HepG2 (cell line): Measurements from ENCODE around the gene RABGEF1. TPM values are rescaled to one million over a fixed set of nuclear protein-coding genes. Genes with fewer than 3 reads are reported as not detected.

Source experiments
- ATAC-seq: fragments of 200-7000 bp; cut with Tn5 transposase; 3 replicates; pipeline ENCODE4 v1.9.1; 2020; ENCODE audit warnings: mild to moderate bottlenecking, moderate library complexity
- BruUV-seq: library from RNA; stranded (reverse); fragments of 400-500 nt; replicated peaks from 2 replicates; lab custom pipeline; 2021; lab: Mats Ljungman, UMichigan
- CTCF ChIA-PET: fragments of 300-600 bp; formaldehyde crosslinking; extraction: SDS; loops from one replicate; lab custom pipeline; 2021; ENCODE audit warnings: low total read pairs, inconsistent platforms, low intra/inter-chr PET ratio; lab: Yijun Ruan, JAX
- POLR2A ChIA-PET: fragments of 350-600 bp; sonication (Branson Sonifier 250); formaldehyde crosslinking; loops from one replicate; lab custom pipeline; 2020; ENCODE audit warnings: antibody characterized with exemption, inconsistent platforms; lab: Yijun Ruan, JAX
- DNase-seq: peaks from one replicate; pipeline ENCODE4 v3.0.0-alpha.2; 2015; ENCODE audit warnings: low spot score
- FAIRE-seq: peaks from 3 replicates; lab custom pipeline; 2011; peaks lifted over from hg19 to GRCh38; lab: Jason Lieb, UNC
- H2AFZ ChIP-seq: one replicate; pipeline ENCODE4 v1.6.1; 2011; ENCODE audit warnings: low read length, inconsistent platforms
- H3K27ac ChIP-seq: fragments of 300-600 bp; 3 replicates; pipeline ENCODE4 v1.8.0; 2011; ENCODE audit warnings: mixed run types, mild to moderate bottlenecking, mixed read lengths, low read length, inconsistent platforms; ENCODE audit not compliant: insufficient read depth; ENCODE audit errors: extremely low read length
- H3K27me3 ChIP-seq, 2 experiments: fragments of 200-600 bp in 1 of 2; 2 replicates in 1 of 2; 3 replicates in 1 of 2; pipeline versions ENCODE4 v1.6.0 to v1.8.0; 2011; ENCODE audit warnings: low read length in 2 of 2, mild to moderate bottlenecking in 2 of 2, moderate library complexity in 2 of 2, inconsistent platforms in 1 of 2; ENCODE audit not compliant: insufficient read depth in 2 of 2, control insufficient read depth in 1 of 2
- H3K36me3 ChIP-seq, 2 experiments: fragments of 200-600 bp in 1 of 2; replicated peaks in 1 of 2; 2 replicates in 1 of 2; 3 replicates in 1 of 2; pipeline versions ENCODE4 v1.5.1 to v1.8.0; 2011; ENCODE audit warnings: low read length in 2 of 2, inconsistent platforms in 1 of 2; ENCODE audit not compliant: insufficient read depth in 2 of 2, control insufficient read depth in 1 of 2
- H3K4me1 ChIP-seq: 2 replicates; pipeline ENCODE4 v1.5.1; 2012; ENCODE audit warnings: low read length, inconsistent platforms; ENCODE audit not compliant: insufficient read depth
- H3K4me2 ChIP-seq: 2 replicates; pipeline ENCODE4 v1.6.0; 2011; ENCODE audit warnings: low read depth, low read length, inconsistent platforms
- H3K4me3 ChIP-seq, 3 experiments: fragments of 200-600 bp in 1 of 3; sonication (generic), shearing (Covaris generic) in 1 of 3; replicated peaks in 1 of 3; 2 replicates each; pipeline ENCODE4 v1.5.1; 2011 to 2016; ENCODE audit warnings: low read length in 3 of 3, inconsistent platforms in 2 of 3, low read depth in 2 of 3, mild to moderate bottlenecking in 2 of 3, control low read depth in 1 of 3, mixed read lengths in 1 of 3; ENCODE audit not compliant: insufficient read depth in 1 of 3
- H3K79me2 ChIP-seq: one replicate; pipeline ENCODE4 v1.6.1; 2011; ENCODE audit warnings: low read length, inconsistent platforms; ENCODE audit not compliant: insufficient read depth
- H3K9ac ChIP-seq: 2 replicates; pipeline ENCODE4 v1.6.0; 2011; ENCODE audit warnings: mild to moderate bottlenecking, low read depth, low read length, inconsistent platforms; ENCODE audit not compliant: insufficient read depth
- H3K9me3 ChIP-seq: 2 replicates; pipeline ENCODE4 v1.5.1; 2012; ENCODE audit warnings: mild to moderate bottlenecking, low read length
- H4K20me1 ChIP-seq: 2 replicates; pipeline ENCODE4 v1.6.0; 2011; ENCODE audit warnings: inconsistent platforms, mild to moderate bottlenecking, low read length, moderate library complexity; ENCODE audit not compliant: insufficient read depth
- CREB1 ChIP-seq, 2 experiments: fragments of 450-650 bp in 1 of 2; IDR thresholded peaks; 2 replicates each; pipeline ENCODE4 v1.6.1; 2016 to 2017; ENCODE audit warnings: control low read depth in 1 of 2, mild to moderate bottlenecking in 1 of 2, missing compliant biosample characterization in 1 of 2, missing genetic modification characterization in 1 of 2
- TBL1XR1 ChIP-seq: fragments of 150-350 bp; IDR thresholded peaks from 2 replicates; pipeline ENCODE4 v1.6.1; 2014; ENCODE audit warnings: borderline replicate concordance, low read length; ENCODE audit not compliant: partially characterized antibody
- ZNF549 ChIP-seq: sonication (generic); formaldehyde crosslinking; IDR thresholded peaks from 2 replicates; pipeline ENCODE4 v1.5.0; 2020; ENCODE audit warnings: missing genetic modification reagents
- ZSCAN9 ChIP-seq: IDR thresholded peaks from 2 replicates; pipeline ENCODE4 v1.6.1; 2016; ENCODE audit warnings: borderline replicate concordance
- WGBS: methylation state at CpG from one replicate; pipeline ENCODE4 v1.1.6; 2017; ENCODE audit warnings: low lambda C conversion rate; 5-methylcytosine and 5-hydroxymethylcytosine counted together
- in situ Hi-C: cut with HindIII; loops from 2 replicates; pipeline ENCODE4 v1.10.0; 2017; ENCODE audit warnings: low pct_unique_long_range_greater_than_20kb; ENCODE audit not compliant: extremely low pct_ligation_motif_present
- intact Hi-C: fragments of 100-400 bp; cut with micrococcal nuclease; formaldehyde crosslinking; loops from one replicate; pipeline ENCODE4 v1.10.0; 2022; ENCODE audit not compliant: unreplicated experiment
- polyA plus RNA-seq, 8 experiments: library from polyadenylated mRNA; depleted of rRNA in 3 of 8; stranded (reverse) in 7 of 8; unstranded in 1 of 8; fragments of >200 nt; fragmentation: Illumina TruSeq in 4 of 8; extraction: Trizol in 4 of 8; gene quantifications; 2 replicates each; pipeline versions ENCODE4 v1.2.1 to v1.2.3, GENCODE V29; 2011 to 2016; ENCODE audit warnings: low read depth in 4 of 8, missing spikeins in 1 of 8, mixed read lengths in 1 of 8; ENCODE audit not compliant: insufficient read depth in 1 of 8
- total RNA-seq, 5 experiments: library from RNA; depleted of rRNA; stranded (reverse); fragments of >200 nt; fragmentation: Illumina TruSeq; extraction: Trizol; gene quantifications; 2 replicates each; pipeline ENCODE4 v1.2.3, GENCODE V29; 2016; ENCODE audit warnings: low read depth in 1 of 5
- TF ChIP-seq, protein P1 (sequence below): sonication (generic); formaldehyde crosslinking; IDR thresholded peaks from 2 replicates; pipeline ENCODE4 v1.4.0; 2020; ENCODE audit warnings: mild to moderate bottlenecking, missing genetic modification reagents, borderline replicate concordance
- TF ChIP-seq, protein P2 (sequence below): sonication (generic); formaldehyde crosslinking; IDR thresholded peaks from 2 replicates; pipeline ENCODE4 v1.4.0; 2020; ENCODE audit warnings: missing genetic modification reagents, mild to moderate bottlenecking, borderline replicate concordance
- TF ChIP-seq, protein P3 (sequence below), 2 experiments: sonication (generic) in 1 of 2; formaldehyde crosslinking in 1 of 2; IDR thresholded peaks; 2 replicates each; pipeline versions ENCODE4 v1.6.1 to v1.9.0; 2014 to 2022; ENCODE audit warnings: antibody characterized with exemption in 1 of 2, borderline replicate concordance in 1 of 2, inconsistent platforms in 1 of 2, low read depth in 1 of 2, missing genetic modification reagents in 1 of 2

The RABGEF1 gene
- total and polyA plus RNA-seq, 2 of the 13 experiments (the other 11 are each of a cell fraction or from before 2014, with no cell fraction given) = 22.7 to 35.3 TPM

GRCh38 chr7:66741710-66742049 lies 1.1 kb downstream of the RABGEF1 start:
- intact Hi-C loops (loop anchor here (2.0 kb wide), 1 partner anchor 31 kb away; no protein-coding TSS in a partner anchor), in situ Hi-C loops (loop anchor here (5.0 kb wide), 1 partner anchor 36 kb away; no protein-coding TSS in a partner anchor)
- Histone ChIP-seq H3K36me3 (no peaks in the 10 kb centered on the region; a peak in 1 of 5 replicates), H3K4me3 (peak overlapping the region; percentile 87 to 96 (median 94); a peak in 5 of 6 replicates), H3K9ac (peak overlapping the region; percentile 88), H3K9me3 (no peaks in the 10 kb centered on the region), H3K79me2 (peaks cover 60% of the 10 kb centered on the region), H4K20me1 (0 out of 2 replicates have a peak, but pooled peaks cover 3% of the 10 kb centered on the region), H3K4me1 (peaks cover 32% of the 10 kb centered on the region), H3K27ac (peak overlapping the region; percentile 57), H3K4me2 (peak overlapping the region; percentile 83), H2AFZ (no peak overlapping the region), H3K27me3 (no peaks in the 10 kb centered on the region; a peak in 1 of 5 replicates)
- ChIA-PET CTCF (no interaction called here), POLR2A (interaction anchor here (1.0 kb wide), 1 partner anchor 41 kb away, joined by 4 read pairs; no protein-coding TSS in a partner anchor)
- WGBS = 5% methylated on average over 17 of the region's 17 CpGs
- BruUV-seq = no TSS peak
- DNase-seq (no peak), FAIRE-seq (no peak), ATAC-seq (no peak)
- TF ChIP-seq ZSCAN9 (CRISPR knock-in tag) (no peak), ZNF549 (CRISPR knock-in tag) (no peak), TBL1XR1 (no peak), CREB1 (IDR thresholded peaks at IDR 0.05) (peak; percentile 87), CREB1 (CRISPR knock-in tag; IDR thresholded peaks at IDR 0.05) (no peak)
- TF ChIP-seq, protein P1, sequence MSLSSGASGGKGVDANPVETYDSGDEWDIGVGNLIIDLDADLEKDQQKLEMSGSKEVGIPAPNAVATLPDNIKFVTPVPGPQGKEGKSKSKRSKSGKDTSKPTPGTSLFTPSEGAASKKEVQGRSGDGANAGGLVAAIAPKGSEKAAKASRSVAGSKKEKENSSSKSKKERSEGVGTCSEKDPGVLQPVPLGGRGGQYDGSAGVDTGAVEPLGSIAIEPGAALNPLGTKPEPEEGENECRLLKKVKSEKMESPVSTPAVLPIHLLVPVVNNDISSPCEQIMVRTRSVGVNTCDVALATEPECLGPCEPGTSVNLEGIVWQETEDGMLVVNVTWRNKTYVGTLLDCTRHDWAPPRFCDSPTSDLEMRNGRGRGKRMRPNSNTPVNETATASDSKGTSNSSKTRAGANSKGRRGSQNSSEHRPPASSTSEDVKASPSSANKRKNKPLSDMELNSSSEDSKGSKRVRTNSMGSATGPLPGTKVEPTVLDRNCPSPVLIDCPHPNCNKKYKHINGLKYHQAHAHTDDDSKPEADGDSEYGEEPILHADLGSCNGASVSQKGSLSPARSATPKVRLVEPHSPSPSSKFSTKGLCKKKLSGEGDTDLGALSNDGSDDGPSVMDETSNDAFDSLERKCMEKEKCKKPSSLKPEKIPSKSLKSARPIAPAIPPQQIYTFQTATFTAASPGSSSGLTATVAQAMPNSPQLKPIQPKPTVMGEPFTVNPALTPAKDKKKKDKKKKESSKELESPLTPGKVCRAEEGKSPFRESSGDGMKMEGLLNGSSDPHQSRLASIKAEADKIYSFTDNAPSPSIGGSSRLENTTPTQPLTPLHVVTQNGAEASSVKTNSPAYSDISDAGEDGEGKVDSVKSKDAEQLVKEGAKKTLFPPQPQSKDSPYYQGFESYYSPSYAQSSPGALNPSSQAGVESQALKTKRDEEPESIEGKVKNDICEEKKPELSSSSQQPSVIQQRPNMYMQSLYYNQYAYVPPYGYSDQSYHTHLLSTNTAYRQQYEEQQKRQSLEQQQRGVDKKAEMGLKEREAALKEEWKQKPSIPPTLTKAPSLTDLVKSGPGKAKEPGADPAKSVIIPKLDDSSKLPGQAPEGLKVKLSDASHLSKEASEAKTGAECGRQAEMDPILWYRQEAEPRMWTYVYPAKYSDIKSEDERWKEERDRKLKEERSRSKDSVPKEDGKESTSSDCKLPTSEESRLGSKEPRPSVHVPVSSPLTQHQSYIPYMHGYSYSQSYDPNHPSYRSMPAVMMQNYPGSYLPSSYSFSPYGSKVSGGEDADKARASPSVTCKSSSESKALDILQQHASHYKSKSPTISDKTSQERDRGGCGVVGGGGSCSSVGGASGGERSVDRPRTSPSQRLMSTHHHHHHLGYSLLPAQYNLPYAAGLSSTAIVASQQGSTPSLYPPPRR = no peak
- TF ChIP-seq, protein P2, sequence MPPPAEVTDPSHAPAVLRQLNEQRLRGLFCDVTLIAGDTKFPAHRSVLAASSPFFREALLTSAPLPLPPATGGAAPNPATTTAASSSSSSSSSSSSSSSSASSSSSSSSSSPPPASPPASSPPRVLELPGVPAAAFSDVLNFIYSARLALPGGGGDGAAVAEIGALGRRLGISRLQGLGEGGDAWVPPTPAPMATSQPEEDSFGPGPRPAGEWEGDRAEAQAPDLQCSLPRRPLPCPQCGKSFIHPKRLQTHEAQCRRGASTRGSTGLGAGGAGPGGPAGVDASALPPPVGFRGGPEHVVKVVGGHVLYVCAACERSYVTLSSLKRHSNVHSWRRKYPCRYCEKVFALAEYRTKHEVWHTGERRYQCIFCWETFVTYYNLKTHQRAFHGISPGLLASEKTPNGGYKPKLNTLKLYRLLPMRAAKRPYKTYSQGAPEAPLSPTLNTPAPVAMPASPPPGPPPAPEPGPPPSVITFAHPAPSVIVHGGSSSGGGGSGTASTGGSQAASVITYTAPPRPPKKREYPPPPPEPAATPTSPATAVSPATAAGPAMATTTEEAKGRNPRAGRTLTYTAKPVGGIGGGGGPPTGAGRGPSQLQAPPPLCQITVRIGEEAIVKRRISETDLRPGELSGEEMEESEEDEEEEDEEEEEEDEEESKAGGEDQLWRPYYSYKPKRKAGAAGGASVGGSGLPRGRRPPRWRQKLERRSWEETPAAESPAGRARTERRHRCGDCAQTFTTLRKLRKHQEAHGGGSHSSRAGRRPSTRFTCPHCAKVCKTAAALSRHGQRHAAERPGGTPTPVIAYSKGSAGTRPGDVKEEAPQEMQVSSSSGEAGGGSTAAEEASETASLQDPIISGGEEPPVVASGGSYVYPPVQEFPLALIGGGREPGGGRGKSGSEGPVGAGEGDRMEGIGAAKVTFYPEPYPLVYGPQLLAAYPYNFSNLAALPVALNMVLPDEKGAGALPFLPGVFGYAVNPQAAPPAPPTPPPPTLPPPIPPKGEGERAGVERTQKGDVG (CRISPR knock-in tag) = no peak
- TF ChIP-seq, protein P3, sequence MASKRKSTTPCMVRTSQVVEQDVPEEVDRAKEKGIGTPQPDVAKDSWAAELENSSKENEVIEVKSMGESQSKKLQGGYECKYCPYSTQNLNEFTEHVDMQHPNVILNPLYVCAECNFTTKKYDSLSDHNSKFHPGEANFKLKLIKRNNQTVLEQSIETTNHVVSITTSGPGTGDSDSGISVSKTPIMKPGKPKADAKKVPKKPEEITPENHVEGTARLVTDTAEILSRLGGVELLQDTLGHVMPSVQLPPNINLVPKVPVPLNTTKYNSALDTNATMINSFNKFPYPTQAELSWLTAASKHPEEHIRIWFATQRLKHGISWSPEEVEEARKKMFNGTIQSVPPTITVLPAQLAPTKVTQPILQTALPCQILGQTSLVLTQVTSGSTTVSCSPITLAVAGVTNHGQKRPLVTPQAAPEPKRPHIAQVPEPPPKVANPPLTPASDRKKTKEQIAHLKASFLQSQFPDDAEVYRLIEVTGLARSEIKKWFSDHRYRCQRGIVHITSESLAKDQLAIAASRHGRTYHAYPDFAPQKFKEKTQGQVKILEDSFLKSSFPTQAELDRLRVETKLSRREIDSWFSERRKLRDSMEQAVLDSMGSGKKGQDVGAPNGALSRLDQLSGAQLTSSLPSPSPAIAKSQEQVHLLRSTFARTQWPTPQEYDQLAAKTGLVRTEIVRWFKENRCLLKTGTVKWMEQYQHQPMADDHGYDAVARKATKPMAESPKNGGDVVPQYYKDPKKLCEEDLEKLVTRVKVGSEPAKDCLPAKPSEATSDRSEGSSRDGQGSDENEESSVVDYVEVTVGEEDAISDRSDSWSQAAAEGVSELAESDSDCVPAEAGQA (IDR thresholded peaks at IDR 0.05; ENCODE audit: low read depth) = no peak
- TF ChIP-seq, protein P3 (CRISPR knock-in tag; IDR thresholded peaks at IDR 0.05; ENCODE audit: borderline replicate concordance) = no peak
